ENCODE measurements around the gene ROR1.
"Not testable (repeated sequence)": the region's sequence is repeated elsewhere in the genome, so short reads cannot be mapped to it uniquely, and the experiment has no call there.

DNA sequence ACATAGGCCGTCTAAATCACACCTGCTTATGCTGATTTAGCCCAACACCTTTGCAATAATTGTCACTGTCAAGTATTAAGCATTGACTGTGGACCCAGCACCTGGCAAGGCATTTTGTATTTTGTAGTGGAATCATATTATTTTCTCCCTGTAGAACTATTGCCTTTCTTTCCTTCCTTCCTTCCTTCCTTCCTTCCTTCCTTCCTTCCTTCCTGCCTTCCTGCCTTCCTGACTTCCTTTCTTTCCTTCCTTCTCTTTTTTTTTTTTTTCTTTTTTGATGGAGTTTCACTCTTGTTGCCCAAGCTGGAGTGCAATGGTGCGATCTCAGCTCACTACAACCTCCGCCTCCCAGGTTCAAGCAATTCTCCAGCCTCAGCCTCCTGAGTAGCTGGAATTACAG, 13.5 kb downstream of the ROR1 start:
- not testable (repeated sequence) for TF ChIP-seq POLR2A, CTCF (IDR thresholded peaks at IDR 0.05)

All from testis (tissue), 2 donors.